GM21367 (cell line): ENCODE data around the gene ANKS1A.

Experiments used
- ATAC-seq: cut with Tn5 transposase; IDR thresholded peaks from one replicate; pipeline ENCODE4 v1.9.1; 2021; ENCODE audit not compliant: unreplicated experiment

The ANKS1A gene

GRCh38 chr6:35036059-35036827, 147.2 kb downstream of the ANKS1A start:
- no peak for ATAC-seq

- ATAC-seq, result no peak
These were observed 148.0 kb downstream of the ANKS1A start for GRCh38 chr6:35036828-35037663.

- ATAC-seq, result no peak
These were observed 148.6 kb downstream of the ANKS1A start for GRCh38 chr6:35037664-35038038.

- ATAC-seq, result no peak
These were observed 149.0 kb downstream of the ANKS1A start for GRCh38 chr6:35038076-35038475.

GRCh38 chr6:35040398-35040797, 151.3 kb downstream of the ANKS1A start:
- no peak for ATAC-seq

DNA sequence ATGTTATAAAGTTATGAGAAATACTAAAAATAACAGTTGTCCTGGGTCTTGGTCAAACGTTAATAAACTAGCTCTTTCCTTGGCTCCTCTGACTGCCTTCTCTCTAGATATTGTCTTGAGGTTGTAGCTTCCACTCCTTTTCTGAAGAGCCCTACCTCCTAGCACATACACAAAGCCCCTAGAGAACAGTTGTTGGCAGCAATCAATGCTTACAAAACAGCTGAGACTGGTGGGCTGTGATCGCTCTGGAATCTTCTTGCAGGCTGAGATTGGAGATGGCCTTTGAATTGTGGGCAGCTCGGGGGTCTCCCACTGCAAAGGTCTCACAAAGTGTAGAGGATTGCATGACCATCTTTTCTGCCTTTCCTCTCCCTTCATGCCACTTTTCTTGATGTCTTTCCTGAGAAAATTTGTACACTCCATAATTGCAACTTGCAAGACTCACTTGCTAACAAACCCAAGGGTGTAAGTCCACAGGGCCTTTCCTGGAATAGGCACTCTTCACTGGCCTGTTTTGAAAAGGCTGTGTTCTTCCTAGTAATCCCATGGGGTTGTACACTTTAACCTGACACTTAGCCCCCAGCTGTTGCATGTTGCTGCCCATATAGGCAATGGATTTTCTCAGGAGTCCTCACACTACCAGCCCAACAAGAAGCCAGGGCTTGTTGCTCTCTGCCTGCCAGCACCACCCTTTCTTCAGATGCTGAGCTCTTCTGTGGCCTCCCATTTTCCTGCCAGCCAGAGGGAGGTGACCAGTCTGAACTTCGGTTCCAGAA, 152.2 kb downstream of the ANKS1A start:
- ATAC-seq, result no peak

DNA sequence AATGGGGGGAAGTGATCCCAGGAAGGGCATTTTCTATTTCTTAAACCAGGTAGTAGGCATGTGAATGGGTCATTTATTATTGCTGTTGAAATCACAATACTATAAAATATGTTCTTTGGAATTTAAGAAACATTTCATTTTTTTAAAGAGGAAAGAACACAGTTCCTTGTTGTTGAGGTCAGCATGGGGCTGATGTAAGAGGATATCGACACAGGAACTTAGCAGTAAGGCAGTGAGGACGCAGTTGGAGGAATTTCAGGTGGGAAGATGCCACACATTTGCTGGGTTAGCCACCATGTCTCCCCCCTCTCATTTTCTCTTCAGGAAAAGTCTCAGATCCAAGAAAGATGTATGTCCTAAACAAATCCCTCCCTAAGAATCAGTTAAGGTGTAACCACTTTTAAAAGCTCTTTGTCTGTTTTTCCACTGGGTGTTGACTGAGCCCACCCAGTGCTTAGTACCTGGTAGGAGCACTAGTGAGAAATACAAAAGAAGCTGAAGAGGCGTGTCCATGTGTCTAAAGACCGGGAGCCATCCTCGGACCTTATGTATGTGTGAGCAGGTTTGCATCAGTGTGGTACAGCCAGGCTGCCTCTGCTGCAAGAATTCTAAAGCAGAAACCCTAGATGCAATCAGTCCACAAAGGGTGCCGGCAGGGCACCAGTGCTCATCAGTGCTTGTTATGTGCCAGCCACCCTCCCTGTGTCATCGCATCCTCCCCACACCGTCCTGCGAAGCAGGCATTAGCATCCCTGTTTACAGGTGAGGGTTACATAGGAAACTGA, 153.2 kb downstream of the ANKS1A start:
- ATAC-seq, result no peak

GRCh38 chr6:35043381-35044130, 154.5 kb downstream of the ANKS1A start:
- no peak for ATAC-seq

- ATAC-seq, result no peak
These were observed 155.2 kb downstream of the ANKS1A start for GRCh38 chr6:35044145-35044745.

DNA sequence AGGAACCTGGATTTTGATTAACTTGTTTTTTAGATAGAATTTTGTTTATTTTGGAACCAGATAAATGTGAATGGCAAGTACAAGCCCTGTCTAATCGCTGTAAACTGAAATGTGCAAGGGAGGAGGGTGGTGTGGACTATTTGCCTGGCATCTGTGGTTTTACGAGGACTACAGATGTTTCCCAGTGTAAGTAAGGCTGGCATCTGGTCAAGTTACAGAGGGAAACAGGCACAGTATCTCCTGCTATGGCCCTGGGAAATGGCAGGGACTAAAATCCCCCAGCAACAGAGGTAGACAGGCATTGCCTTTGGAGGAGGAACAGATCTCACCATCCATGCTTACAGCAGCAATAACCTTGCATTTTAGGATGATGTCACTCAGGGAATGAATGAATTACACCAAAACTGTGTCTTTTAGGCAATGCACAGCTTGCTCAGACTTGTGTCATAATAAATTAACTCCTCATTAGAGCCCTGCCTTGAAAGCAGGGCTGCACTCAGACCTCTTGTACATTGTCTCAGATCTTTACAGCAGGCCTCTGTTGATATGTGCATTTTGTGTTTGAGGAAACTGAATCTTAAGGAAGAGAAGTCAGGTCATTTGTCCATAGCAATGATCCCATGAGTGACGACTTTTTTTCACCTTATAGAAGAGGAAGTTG, 155.8 kb downstream of the ANKS1A start:
- ATAC-seq, result no peak

GRCh38 chr6:35046103-35046502, 157.0 kb downstream of the ANKS1A start:
- no peak for ATAC-seq

- ATAC-seq, result no peak
These were observed 157.8 kb downstream of the ANKS1A start for GRCh38 chr6:35046862-35047261.

GRCh38 chr6:35047265-35048011, 158.4 kb downstream of the ANKS1A start:
- ATAC-seq, result no peak

- no peak for ATAC-seq
These were observed 159.1 kb downstream of the ANKS1A start for GRCh38 chr6:35048031-35048613.

- no peak for ATAC-seq
These were observed 159.6 kb downstream of the ANKS1A start for GRCh38 chr6:35048631-35049083.

- no peak for ATAC-seq
These were observed 160.2 kb downstream of the ANKS1A start for GRCh38 chr6:35049156-35049735.

- ATAC-seq, result no peak
These were observed 161.1 kb downstream of the ANKS1A start for GRCh38 chr6:35049900-35050756.
